Epithelial cell of proximal tubule (primary cell): ENCODE data around the gene C20orf202. TPM values are rescaled to one million over a fixed set of nuclear protein-coding genes. Genes with fewer than 3 reads are reported as not detected.

Source experiments
- DNase-seq: peaks from one replicate; pipeline ENCODE4 v3.0.0-alpha.2; 2011; ENCODE audit warnings: low read depth
- H3K4me3 ChIP-seq: 2 replicates; pipeline ENCODE4 v1.5.1; 2011; ENCODE audit warnings: low read depth, mild to moderate bottlenecking, low read length
- CTCF ChIP-seq: conservative IDR thresholded peaks from 2 replicates; pipeline ENCODE4 v1.5.1; 2012; ENCODE audit warnings: low read depth, mild to moderate bottlenecking, low read length
- total RNA-seq: library from RNA; depleted of rRNA; stranded (reverse); fragments of >200 nt; gene quantifications from 2 replicates; pipeline ENCODE4 v1.2.3, GENCODE V29; 2015

The C20orf202 gene
- total RNA-seq, 1 donor from 2014 or later, result not detected

- no peak for DNase-seq
- TF ChIP-seq CTCF, result no peak
- H3K4me3 ChIP-seq, result peak overlapping the region; percentile 51
These were observed 22.1 kb downstream of the C20orf202 start for GRCh38 chr20:1225263-1225782.

GRCh38 chr20:1225783-1226654, 22.8 kb downstream of the C20orf202 start, which contains the start of gene RAD21L1:
Gene RAD21L1, plus strand, starts transcription at chr20:1226044. Its CDS starts 2,410 bp downstream, at chr20:1228454.
- H3K4me3 ChIP-seq, result peak within 1 kb of the TSS; percentile 65
- no peak for DNase-seq
- TF ChIP-seq CTCF, result no peak

- H3K4me3 ChIP-seq, result no peak overlapping the region
- no peak for TF ChIP-seq CTCF
- DNase-seq, result no peak
These were observed 26.3 kb downstream of the C20orf202 start for GRCh38 chr20:1229541-1229940.

GRCh38 chr20:1232286-1233111, 29.2 kb downstream of the C20orf202 start:
- TF ChIP-seq CTCF, result no peak
- no peak for DNase-seq
- H3K4me3 ChIP-seq, result no peak overlapping the region

GRCh38 chr20:1240549-1240948, 37.3 kb downstream of the C20orf202 start:
- DNase-seq, result no peak
- no peak overlapping the region for H3K4me3 ChIP-seq
- TF ChIP-seq CTCF, result no peak

GRCh38 chr20:1241456-1241855, 38.2 kb downstream of the C20orf202 start:
- no peak for TF ChIP-seq CTCF
- no peak for DNase-seq
- no peak overlapping the region for H3K4me3 ChIP-seq
